ENCODE data around the gene LYPLA2. TPM values are rescaled to one million over a fixed set of nuclear protein-coding genes. Genes with fewer than 3 reads are reported as not detected.

Gene LYPLA2
- total and polyA plus RNA-seq, 4 donors = 26.3 to 71.1 (median 43.2) TPM

DNA sequence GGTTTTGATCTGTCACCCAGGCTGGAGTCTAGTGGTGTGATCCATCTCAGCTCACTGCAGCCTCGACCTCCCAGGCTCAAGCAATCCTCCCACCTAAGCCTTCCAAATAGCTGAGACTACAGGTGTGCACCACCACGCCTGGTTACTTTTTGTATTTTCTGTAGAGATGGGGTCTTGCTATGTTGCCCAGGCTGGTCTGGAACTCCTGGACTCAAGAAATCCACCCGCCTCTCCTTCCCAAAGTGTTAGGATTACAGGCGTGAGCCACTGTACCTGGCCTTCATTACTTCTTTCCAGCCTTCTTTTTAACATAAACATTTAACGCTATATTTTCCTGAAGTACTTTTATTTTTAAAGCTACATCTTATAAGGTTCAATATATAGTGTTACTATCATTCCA lies 52.7 kb downstream of the LYPLA2 start:
- WGBS = 94% methylated on average over 5 of the region's 5 CpGs
- Histone ChIP-seq H3K4me3 (ENCODE audit: low read depth in 1 of 3, low read length in 3 of 3) (no peak overlapping the region), H3K27me3 (ENCODE audit: control insufficient read depth in 4 of 4, insufficient read depth in 4 of 4, low read length in 3 of 4) (no peaks in the 10 kb centered on the region), H3K36me3 (ENCODE audit: control insufficient read depth in 4 of 4, insufficient read depth in 3 of 4, low read depth in 1 of 4, low read length in 3 of 4) (peaks cover 3 to 25% (median 18%) of the 10 kb centered on the region in 4 donors), H3K4me1 (ENCODE audit: control insufficient read depth in 4 of 4, insufficient read depth in 4 of 4, low read length in 3 of 4) (peaks cover 0 to 1% (median 0%) of the 10 kb centered on the region in 4 donors), H3K27ac (ENCODE audit: low read depth in 1 of 2, low read length in 2 of 2) (no peak overlapping the region), H3K9ac (ENCODE audit: low read depth in 1 of 2, low read length in 2 of 2) (no peak overlapping the region), H3K9me3 (ENCODE audit: control insufficient read depth in 4 of 4, low read length in 3 of 4) (no peaks in the 10 kb centered on the region)
- no peak for TF ChIP-seq MAX (IDR thresholded peaks at IDR 0.05)
- TF ChIP-seq NR2F2 (IDR thresholded peaks at IDR 0.05) = no peak
- TF ChIP-seq HNF4G (IDR thresholded peaks at IDR 0.05) = no peak
- TF ChIP-seq YY1 (IDR thresholded peaks at IDR 0.05) = no peak
- no peak for TF ChIP-seq FOXA1 (IDR thresholded peaks at IDR 0.05)
- TF ChIP-seq SP1 (IDR thresholded peaks at IDR 0.05) = no peak
- TF ChIP-seq JUND (IDR thresholded peaks at IDR 0.05) = no peak
- no peak for TF ChIP-seq HNF4A (conservative IDR thresholded peaks at IDR 0.05)
- TF ChIP-seq EGR1 (IDR thresholded peaks at IDR 0.05; ENCODE audit: low read depth in 2 of 2) = no peak
- TF ChIP-seq RXRA (IDR thresholded peaks at IDR 0.05) = no peak
- TF ChIP-seq RAD21 (IDR thresholded peaks at IDR 0.05) = no peak
- TF ChIP-seq, protein P1, sequence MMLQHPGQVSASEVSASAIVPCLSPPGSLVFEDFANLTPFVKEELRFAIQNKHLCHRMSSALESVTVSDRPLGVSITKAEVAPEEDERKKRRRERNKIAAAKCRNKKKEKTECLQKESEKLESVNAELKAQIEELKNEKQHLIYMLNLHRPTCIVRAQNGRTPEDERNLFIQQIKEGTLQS (IDR thresholded peaks at IDR 0.05) = no peak
- TF ChIP-seq, protein P2, sequence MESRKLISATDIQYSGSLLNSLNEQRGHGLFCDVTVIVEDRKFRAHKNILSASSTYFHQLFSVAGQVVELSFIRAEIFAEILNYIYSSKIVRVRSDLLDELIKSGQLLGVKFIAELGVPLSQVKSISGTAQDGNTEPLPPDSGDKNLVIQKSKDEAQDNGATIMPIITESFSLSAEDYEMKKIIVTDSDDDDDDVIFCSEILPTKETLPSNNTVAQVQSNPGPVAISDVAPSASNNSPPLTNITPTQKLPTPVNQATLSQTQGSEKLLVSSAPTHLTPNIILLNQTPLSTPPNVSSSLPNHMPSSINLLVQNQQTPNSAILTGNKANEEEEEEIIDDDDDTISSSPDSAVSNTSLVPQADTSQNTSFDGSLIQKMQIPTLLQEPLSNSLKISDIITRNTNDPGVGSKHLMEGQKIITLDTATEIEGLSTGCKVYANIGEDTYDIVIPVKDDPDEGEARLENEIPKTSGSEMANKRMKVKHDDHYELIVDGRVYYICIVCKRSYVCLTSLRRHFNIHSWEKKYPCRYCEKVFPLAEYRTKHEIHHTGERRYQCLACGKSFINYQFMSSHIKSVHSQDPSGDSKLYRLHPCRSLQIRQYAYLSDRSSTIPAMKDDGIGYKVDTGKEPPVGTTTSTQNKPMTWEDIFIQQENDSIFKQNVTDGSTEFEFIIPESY (IDR thresholded peaks at IDR 0.05) = no peak
- TF ChIP-seq GABPA (IDR thresholded peaks at IDR 0.05 in 1 of 2, conservative IDR thresholded peaks at IDR 0.05 in 1 of 2) = no peak
- no peak for TF ChIP-seq REST (IDR thresholded peaks at IDR 0.05)
- no peak for TF ChIP-seq FOXA2 (IDR thresholded peaks at IDR 0.05)
- TF ChIP-seq CTCF (IDR thresholded peaks at IDR 0.05; ENCODE audit: low read depth, low read length, missing input control) = no peak
- no peak for TF ChIP-seq TAF1 (conservative IDR thresholded peaks at IDR 0.05)
- no peak for DNase-seq (ENCODE audit: low spot score)

Other genes with a start within 250 kb of the LYPLA2 start
- 10 to 100 TPM; 21.6 to 38.6 TPM for gene ID3, start 231.6 kb upstream of the LYPLA2 start, total RNA-seq
- 10 to 100 TPM; 37.3 to 42.6 TPM for gene ID3, start 231.6 kb upstream of the LYPLA2 start, polyA plus RNA-seq
- gene RPL11, start 99.3 kb upstream of the LYPLA2 start, total RNA-seq = 100 to 1,000 TPM; 270 to 689 TPM
- gene RPL11, start 99.3 kb upstream of the LYPLA2 start, polyA plus RNA-seq = 100 to 1,000 TPM; 313 to 816 TPM
- gene ELOA, start 47.7 kb upstream of the LYPLA2 start, total RNA-seq = 10 to 100 TPM; 11.1 to 34.9 TPM
- gene ELOA, start 47.7 kb upstream of the LYPLA2 start, polyA plus RNA-seq = 10 to 100 TPM; 20.9 to 27.8 TPM
- gene PITHD1, start 12.7 kb upstream of the LYPLA2 start, total RNA-seq = 10 to 100 TPM; 28.4 to 86.4 TPM
- 10 to 100 TPM; 17.1 to 21.1 TPM for gene PITHD1, start 12.7 kb upstream of the LYPLA2 start, polyA plus RNA-seq
- gene GALE, start 9.6 kb downstream of the LYPLA2 start, total RNA-seq = 10 to 100 TPM; 22.9 to 43.4 TPM
- 10 to 100 TPM; 37.0 to 40.4 TPM for gene GALE, start 9.6 kb downstream of the LYPLA2 start, polyA plus RNA-seq
- 100 to 1,000 TPM in 1 of 2 donors, 10 to 100 TPM in 1; 68.2 to 111 TPM for gene HMGCL, start 34.3 kb downstream of the LYPLA2 start, total RNA-seq
- 100 to 1,000 TPM; 187 to 198 TPM for gene HMGCL, start 34.3 kb downstream of the LYPLA2 start, polyA plus RNA-seq
- 10 to 100 TPM; 33.8 to 58.0 TPM for gene FUCA1, start 77.1 kb downstream of the LYPLA2 start, total RNA-seq
- gene FUCA1, start 77.1 kb downstream of the LYPLA2 start, polyA plus RNA-seq = 10 to 100 TPM; 39.2 to 50.2 TPM
- gene CNR2, start 122.2 kb downstream of the LYPLA2 start, total RNA-seq = under 1 TPM; 0.08 to 0.28 TPM
- under 1 TPM; 0.03 to 0.10 TPM for gene CNR2, start 122.2 kb downstream of the LYPLA2 start, polyA plus RNA-seq
- 10 to 100 TPM; 46.5 to 63.6 TPM for gene PNRC2, start 168.7 kb downstream of the LYPLA2 start, total RNA-seq
- gene PNRC2, start 168.7 kb downstream of the LYPLA2 start, polyA plus RNA-seq = 10 to 100 TPM; 24.9 to 26.0 TPM
- 10 to 100 TPM; 58.8 to 77.5 TPM for gene SRSF10, start 189.2 kb downstream of the LYPLA2 start, total RNA-seq
- 10 to 100 TPM; 29.9 to 68.7 TPM for gene SRSF10, start 189.2 kb downstream of the LYPLA2 start, polyA plus RNA-seq

Data from liver (tissue), 9 donors.